ENCODE measurements around the gene C10orf71.

Gene C10orf71

DNA sequence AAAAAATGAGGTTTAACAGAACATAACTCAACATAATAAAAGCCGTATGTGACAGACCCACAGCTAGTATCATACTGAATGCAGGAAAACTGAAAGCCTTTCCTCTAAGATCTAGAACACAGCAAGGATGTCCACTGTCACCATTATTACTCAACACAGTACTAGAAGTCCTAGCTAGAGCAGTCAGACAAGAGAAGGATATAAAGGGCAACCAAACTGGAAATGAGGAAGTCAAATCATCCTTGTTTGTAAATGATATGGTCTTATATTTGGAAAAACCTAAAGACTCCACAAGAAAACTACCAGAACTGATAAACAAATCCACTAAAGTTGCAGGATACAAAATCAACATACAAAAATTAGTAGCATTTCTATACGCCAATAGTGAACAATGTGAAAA is 45.9 kb downstream of the C10orf71 start:
- DNase-seq, result no peak

DNA sequence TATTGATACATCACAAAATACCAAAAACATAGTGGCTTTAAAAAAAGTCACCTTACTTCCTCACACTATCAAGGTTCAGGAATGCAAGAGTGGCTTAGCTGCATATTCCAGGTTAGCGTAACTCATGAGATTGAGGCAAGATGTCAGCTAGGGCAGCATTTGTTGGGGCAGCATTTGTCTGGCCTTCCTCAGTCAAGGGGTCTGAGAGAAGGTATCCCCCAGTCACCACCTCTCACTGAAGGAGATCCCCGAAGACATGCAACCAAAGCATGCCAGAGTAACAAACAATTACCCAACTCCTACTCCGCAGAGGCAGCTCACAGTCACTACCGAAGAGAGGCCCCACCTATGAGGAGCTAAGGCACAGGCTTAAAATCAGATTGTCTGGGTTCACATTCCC is 48.4 kb downstream of the C10orf71 start:
- DNase-seq, result no peak

DNA sequence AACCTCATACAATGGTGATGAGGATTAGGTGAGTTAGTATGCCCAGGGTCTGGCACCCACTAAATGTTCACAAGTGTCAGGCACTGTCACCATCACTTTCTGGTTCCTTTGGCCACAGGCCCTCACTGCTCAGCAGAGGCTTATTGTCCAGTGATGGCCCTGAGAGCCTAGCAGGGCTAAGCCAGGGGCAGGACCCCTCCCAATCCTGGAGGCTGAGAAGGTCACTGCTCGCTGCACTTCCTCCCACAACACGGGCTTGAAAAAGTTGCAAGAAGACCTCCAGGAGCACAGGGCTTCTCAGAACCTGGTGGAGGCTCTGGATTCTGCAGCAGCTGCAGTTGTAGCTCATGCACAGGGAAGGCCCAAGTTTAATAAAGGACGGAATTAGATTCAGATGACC is 48.9 kb downstream of the C10orf71 start:
- no peak for DNase-seq

- no peak for DNase-seq
Observed at GRCh38 chr10:49348593-49348992, 49.6 kb downstream of the C10orf71 start.

DNA sequence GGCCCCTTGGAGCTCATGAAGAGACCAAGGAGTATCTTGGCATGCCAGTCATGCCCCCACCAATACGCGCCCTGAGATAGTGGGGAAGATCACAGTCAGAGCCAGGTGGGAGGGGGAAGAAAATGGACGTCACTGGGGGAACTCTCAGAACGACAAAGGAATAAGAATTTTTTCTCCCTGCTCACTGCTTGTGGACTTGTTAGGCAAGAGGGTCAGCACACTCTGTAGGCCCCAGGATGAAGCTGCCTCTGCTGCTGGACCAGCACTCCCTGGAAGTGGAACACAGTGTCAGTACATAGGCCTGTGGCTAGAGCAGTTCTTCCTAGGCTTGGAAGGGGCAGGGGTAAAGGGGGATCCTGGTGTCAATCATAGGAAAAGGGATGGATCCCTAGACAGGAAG is 50.4 kb downstream of the C10orf71 start:
- no peak for DNase-seq

GRCh38 chr10:49350138-49350537 is 51.2 kb downstream of the C10orf71 start:
- DNase-seq, result no peak

- DNase-seq, result no peak
Observed at GRCh38 chr10:49350846-49351532, 52.0 kb downstream of the C10orf71 start.

GRCh38 chr10:49351669-49352068 is 52.7 kb downstream of the C10orf71 start:
- DNase-seq, result no peak

- DNase-seq, result no peak
Observed at GRCh38 chr10:49352323-49352722, 53.4 kb downstream of the C10orf71 start.

DNA sequence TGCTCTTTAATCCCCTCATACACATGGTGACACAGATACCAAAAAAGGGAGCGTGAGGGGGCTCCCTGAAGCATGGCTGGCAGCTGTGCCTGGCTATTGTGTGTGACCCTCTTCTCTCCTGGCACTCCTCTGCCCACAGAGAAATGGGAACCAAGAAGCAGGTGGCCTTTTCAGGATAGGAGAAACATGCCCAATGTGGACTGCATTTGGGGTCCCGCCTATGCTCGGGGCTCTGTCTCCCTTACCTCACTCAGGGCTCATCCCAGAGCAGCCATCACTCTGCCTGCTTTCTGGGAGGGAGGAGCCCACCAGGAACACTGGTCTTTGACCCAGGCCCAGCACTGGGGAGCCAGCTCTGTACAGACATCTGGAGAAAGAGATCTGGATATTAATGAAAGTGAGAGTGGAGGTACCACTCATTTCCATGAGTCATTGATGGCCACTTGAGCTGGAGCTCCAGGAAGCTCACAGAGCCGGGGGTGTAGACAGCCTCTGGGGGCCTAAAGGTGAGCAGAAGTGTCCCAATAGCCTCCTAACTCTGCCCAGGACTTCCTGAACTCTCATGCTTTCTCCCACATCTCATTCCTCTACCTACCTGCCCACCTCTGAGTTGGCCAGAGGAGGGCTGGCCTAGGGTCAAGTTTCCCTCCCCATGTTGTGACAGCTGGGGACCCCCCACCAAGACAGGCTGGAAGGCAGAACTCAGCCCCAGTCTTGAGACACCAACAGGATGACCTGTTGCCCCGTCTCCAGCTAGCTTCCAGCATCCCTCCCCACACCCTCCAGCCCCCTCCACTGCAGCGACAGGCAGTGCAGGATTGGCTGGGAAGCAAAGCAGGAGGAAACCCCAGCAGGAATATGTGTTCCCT is 54.3 kb downstream of the C10orf71 start:
- no peak for DNase-seq

DNA sequence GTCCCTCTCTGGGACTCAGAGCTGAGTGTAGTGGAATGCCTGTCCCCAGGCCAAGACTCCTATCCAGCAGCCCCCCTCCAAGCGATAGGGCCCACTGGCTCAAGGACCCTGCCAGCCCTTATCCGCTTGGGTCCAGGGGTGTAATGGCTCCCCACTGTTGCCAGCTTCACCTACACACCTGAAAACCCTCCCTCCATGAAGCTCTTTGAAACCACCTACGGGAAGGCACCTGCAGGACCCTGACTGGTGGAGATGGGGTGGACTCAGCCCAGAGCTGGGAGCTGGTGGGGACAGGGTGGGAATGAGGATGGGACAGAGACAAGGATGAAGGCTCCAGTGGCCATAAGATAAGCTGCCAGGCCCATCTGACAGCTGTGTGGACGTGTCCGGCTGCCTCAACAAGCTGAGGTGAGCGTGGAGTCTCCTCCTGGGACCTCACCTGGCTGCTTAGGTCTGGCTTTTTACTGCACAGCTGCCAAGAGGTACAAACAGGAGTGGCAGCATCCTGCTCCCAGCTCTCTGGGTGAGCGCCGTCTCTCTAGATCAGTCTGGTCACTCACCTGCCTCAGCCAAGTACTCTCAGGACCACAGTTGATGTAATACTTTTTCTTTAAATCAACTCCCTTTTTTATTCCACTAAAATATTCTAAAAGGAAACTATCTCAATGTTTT is 55.1 kb downstream of the C10orf71 start:
- no peak for DNase-seq

GRCh38 chr10:49354593-49354992 is 55.6 kb downstream of the C10orf71 start:
- DNase-seq, result no peak

DNA sequence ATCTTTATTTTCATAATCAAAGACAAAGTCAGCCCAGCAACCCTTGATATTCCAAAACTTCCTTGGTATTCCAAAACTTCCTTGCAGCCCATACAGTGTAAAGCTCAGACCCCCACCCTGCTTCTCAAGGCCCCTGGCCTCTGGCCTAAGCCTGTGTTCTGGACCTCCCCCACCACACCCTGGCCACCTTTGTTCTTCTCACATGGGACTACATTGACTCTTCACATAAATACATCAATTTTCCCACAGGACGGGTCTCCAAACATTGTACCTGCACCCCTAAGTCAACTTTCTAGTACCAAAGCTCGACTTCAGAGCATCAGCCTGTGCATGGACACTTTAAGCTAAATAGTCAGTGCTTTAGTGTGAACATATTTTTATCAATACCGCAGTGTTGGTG is 56.3 kb downstream of the C10orf71 start:
- no peak for DNase-seq

GRCh38 chr10:49356181-49356580 is 57.2 kb downstream of the C10orf71 start:
- DNase-seq, result no peak

DNA sequence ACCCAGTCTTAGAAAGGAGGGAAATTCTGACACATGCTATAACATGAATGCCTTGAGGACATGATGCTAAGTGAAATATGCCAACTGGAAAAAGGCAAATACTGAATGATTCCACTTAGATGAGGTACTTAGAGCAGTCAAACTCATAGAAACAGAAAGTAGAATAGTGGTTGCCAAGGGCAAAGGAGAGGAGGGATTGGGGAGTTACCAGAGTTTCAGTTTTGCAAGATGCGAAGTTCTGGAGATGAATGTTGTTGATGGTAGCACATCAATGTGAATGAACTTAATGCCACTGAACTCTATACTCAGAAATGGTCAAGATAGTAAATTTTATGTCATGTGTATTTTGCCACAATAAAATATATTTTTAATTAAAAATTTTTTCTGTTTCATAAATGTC is 58.0 kb downstream of the C10orf71 start:
- DNase-seq, result no peak

GRCh38 chr10:49357910-49358309 is 58.9 kb downstream of the C10orf71 start:
- no peak for DNase-seq

DNA sequence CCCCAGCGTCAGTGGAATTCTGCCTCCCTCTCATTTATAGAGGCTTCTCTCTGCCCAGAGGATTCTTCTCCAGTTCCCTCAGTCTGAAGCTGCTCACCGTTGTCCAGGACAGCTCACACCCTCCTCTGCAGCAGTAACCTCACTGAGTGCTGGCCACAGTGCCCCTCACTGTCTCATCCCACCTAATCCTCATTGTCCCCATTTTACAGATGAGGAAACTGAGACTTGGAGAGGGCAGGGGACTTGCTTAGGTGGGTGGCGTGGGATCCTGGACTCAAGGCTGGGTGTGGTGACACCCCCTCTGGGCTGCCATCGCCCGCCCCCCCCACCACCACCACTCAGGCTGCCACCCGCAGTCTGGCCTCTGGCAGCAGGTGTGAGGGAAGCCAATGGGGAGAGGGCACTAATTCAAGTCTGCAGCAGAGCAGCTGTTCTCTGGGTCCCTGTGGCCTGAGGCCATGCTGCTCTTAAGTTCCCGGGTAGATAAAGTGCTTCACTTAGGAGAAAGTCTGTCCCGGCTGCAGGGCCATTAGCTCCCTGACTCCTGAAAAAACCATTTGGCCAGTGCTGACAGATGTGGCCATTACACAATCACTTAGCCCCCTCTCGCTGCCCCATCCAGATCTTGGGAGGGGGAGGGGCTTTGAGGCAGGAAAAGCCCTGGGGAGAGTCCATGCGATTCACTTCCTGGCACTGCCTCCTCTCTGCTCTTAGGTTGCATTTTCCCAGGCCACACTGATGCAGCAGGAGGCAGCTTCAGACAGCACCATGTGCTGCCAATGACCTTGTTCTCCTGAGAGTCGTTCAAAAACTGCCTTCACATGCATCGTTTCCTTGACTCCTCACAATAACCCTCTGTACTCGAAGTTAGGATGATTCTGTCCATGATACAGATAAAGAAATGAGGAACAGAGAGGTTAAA is 60.6 kb downstream of the C10orf71 start:
- no peak for DNase-seq

DNA sequence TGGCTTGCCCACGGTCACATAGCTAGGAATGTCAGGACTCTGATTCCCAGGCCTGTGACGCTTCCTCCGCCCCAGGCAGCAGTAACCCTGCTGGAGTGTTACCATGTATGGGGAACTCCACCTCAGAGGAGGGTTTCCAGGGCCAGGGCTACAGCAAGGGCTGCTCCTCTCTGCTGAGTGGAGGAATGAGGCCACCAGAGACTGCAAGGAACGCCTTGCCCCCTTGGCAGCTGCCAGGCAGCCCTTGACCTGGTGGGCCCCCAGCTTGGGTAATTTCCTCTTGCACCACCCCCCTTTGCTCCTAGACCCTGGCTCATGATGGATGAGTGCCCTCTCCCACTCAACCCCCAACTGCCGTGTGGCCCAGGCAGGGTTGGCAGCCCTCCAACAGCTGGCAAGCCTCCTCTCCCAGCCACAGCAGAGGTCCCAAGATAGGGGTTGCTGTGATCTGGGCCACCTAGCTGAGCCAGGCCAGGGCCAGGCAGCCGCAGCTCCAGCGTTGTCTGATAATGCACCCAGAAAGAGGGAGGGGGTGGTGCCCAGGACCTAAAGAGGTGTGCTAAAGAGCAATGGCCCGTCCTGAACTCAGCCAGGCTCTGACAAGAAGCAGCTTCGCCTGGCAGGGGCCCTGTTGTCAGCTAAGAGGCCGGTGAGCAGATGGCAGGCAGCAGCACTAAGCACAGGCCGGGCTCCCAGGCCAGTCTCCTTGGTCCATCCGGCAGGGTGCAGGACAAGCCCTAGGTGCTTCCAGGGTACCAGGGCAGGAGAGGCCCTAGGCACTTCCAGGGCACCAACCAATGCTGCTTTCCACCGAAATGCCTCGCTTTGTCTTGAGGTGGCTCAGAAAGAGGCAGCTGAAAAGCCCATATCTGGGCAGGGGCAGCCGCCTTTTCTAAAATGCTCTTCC is 61.6 kb downstream of the C10orf71 start:
- DNase-seq, result no peak

GRCh38 chr10:49361178-49361554 is 62.2 kb downstream of the C10orf71 start:
- no peak for DNase-seq

DNA sequence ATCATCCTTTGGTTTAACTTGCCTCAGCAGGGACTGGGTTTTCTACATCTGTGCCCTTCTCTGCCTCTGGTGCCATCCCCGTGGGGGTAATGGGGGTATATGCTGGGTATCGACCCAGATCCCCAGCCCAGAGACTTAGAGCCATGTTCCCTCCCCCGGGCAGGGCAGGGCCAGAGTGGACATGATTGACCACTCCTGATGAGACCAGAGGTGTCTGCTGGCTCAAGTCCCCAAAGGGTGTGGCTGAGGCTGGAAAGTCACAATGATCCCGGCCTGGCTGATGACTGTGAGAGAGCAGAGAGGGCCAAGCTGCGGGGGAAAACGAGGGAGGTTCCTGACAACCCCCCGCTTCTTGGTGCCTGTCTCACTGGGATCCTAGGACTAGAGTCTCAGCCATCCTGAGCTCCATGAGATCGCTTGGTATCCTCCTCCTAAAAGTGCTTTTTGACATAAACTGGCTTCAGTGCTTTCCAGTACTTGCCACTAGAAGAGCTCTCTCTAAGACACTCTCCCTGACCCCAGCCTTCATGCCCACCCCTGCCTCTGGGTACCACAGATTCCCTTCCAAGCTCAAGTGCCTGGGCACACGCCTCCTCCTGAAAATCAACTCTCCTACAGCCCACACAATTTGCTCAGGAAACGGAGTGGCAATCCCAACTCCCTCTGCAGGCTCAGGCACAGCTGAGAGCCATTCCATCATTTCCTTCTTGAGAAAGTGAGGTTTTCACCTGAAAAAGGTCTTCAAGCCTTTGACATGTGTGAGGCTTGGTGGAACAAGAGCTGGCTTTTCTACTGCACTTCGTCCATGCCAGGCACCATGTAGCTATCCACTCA is 63.0 kb downstream of the C10orf71 start:
- DNase-seq, result no peak
